AG04450 (cell line): ENCODE results near the gene NCAM1. TPM values are rescaled to one million over a fixed set of nuclear protein-coding genes. Genes with fewer than 3 reads are reported as not detected.

Experiments used
- CTCF ChIA-PET: fragments of 300-600, 350-600 bp; formaldehyde crosslinking; extraction: SDS; loops from one replicate; lab custom pipeline; 2022; ENCODE audit warnings: antibody characterized with exemption, inconsistent platforms; lab: Charles Lee
- POLR2A ChIA-PET: fragments of 350-600 bp; formaldehyde crosslinking; extraction: SDS; loops from one replicate; lab custom pipeline; 2021; ENCODE audit warnings: antibody characterized with exemption, inconsistent platforms; lab: Yijun Ruan, JAX
- DNase-seq: peaks from one replicate; pipeline ENCODE4 v3.0.0-alpha.2; 2011; ENCODE audit warnings: low read depth, low spot score
- H3K27ac ChIP-seq: one replicate; pipeline ENCODE4 v1.5.1; 2012; ENCODE audit warnings: low read depth, low read length, control low read depth
- H3K27me3 ChIP-seq: one replicate; pipeline ENCODE4 v1.6.0; 2012; ENCODE audit warnings: low read length; ENCODE audit not compliant: control insufficient read depth, insufficient read depth
- H3K4me3 ChIP-seq: 2 replicates; pipeline ENCODE4 v1.5.1; 2011; ENCODE audit warnings: mild to moderate bottlenecking, low read depth, low read length, control low read depth
- H3K9me3 ChIP-seq: 2 replicates; pipeline ENCODE4 v1.5.1; 2012; ENCODE audit warnings: low read length; ENCODE audit not compliant: control insufficient read depth, insufficient read depth
- polyA plus RNA-seq: library from polyadenylated mRNA; depleted of rRNA; stranded (reverse); fragments of >200 nt; gene quantifications from 2 replicates; pipeline ENCODE4 v1.2.3, GENCODE V29; 2011
- TF ChIP-seq, protein P1 (sequence below): IDR thresholded peaks from 2 replicates; pipeline ENCODE4 v1.5.1; 2011; ENCODE audit warnings: low read depth, low read length, control low read depth, inconsistent platforms

The NCAM1 gene
- polyA plus RNA-seq, 1 experiment = not detected

DNA sequence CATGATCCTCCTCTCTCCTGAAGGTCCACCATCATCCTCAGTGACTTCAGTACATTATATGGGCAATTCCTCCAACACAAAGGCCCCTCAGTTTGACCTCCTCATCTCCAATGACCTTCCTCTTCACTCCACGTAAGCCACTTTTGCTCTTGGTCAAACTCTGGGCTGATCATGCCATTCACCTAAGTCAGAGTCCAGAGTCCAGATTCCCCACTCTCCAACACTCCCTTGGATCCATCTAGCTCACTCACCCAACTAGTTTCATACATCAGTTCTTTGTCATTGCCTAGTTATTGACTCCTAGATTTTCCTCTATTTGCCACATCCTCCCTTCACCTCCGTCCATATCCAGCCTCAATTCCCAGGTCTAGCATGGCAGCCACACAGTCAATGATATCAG is 322.7 kb downstream of the NCAM1 start:
- TF ChIP-seq, protein P1, sequence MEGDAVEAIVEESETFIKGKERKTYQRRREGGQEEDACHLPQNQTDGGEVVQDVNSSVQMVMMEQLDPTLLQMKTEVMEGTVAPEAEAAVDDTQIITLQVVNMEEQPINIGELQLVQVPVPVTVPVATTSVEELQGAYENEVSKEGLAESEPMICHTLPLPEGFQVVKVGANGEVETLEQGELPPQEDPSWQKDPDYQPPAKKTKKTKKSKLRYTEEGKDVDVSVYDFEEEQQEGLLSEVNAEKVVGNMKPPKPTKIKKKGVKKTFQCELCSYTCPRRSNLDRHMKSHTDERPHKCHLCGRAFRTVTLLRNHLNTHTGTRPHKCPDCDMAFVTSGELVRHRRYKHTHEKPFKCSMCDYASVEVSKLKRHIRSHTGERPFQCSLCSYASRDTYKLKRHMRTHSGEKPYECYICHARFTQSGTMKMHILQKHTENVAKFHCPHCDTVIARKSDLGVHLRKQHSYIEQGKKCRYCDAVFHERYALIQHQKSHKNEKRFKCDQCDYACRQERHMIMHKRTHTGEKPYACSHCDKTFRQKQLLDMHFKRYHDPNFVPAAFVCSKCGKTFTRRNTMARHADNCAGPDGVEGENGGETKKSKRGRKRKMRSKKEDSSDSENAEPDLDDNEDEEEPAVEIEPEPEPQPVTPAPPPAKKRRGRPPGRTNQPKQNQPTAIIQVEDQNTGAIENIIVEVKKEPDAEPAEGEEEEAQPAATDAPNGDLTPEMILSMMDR = no peak
- no peak overlapping the region for H3K27ac ChIP-seq
- no peak for DNase-seq
- no peaks in the 10 kb centered on the region for H3K27me3 ChIP-seq
- no peak overlapping the region for H3K4me3 ChIP-seq
- POLR2A ChIA-PET = no interaction called here
- CTCF ChIA-PET = interaction anchor here (1.4 kb wide), 1 partner anchor 696 kb away, joined by 5 read pairs; no protein-coding TSS in a partner anchor
- H3K9me3 ChIP-seq = no peaks in the 10 kb centered on the region

DNA sequence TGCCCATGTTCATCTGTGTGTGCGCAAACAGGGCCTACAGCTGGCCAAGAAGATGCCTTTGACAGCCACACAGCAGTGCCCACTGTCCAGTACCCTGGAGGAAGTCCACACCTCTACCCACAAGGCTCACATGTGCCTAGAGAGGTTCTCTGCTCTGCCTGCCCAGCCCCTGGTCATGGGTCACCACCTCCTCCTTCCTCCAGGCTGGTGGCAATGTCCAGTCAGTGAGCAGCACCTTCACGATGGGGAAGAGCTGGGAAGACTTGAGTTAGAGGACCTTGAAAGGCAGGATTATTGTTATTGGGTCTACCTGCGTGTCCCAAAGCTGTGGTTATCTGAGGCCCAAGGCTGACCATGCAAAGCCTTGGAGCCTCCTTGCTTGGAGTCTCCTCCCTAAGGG is 324.8 kb downstream of the NCAM1 start:
- DNase-seq = no peak
- TF ChIP-seq, protein P1 = no peak
- Histone ChIP-seq H3K27me3 (no peaks in the 10 kb centered on the region), H3K4me3 (no peak overlapping the region), H3K27ac (no peak overlapping the region), H3K9me3 (no peaks in the 10 kb centered on the region)
- POLR2A ChIA-PET = no interaction called here
- CTCF ChIA-PET = interaction anchor here (5.9 kb wide), 1 partner anchor 698 kb away, joined by 171 read pairs; no protein-coding TSS in a partner anchor

DNA sequence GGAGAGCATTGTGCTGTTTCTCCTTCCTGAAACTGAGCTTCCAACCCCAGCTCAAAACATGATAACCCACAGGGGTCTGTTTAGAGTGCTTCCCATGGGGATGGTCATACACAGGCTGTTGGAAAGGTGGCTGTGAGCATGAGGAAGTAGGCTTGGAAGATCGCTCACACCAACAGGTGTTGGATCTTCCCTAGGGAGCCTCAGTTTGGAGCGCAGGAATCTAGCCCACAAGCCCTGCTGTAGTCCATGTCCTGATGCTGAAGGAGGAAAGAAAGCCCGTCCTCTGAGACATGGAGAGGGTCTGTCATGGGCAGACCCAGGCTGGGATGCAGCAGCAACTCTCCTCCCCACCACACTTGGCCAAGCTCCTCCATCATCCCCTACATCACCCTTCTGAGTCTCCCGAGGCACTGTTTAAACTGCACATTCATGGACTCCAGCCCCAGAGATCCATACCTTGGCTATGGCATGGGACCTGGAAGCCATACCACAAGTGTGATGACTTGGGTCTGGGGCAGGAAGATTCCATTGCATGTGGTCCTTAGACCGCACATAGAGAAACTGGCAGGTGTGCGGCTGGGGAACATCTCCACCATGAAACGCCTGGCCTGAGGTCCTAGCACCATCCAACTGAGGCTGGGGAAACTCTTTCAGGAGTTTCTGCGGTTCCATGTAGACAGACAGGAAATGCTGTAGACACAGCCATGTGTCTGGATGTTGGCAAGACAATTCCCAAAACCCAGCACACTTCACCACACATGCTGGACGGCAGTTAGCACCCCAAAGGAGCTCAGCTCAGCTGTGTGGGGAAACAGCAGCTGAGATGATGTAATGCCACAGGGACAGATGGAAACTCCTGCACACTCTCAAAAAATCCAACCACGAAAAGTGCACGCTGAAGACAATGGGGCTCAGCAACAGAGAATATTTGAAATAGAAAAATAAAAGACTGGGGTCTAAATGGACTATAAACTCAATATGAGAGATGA is 325.6 kb downstream of the NCAM1 start:
- TF ChIP-seq, protein P1 = no peak
- no peaks in the 10 kb centered on the region for H3K9me3 ChIP-seq
- H3K27ac ChIP-seq = no peak overlapping the region
- CTCF ChIA-PET = interaction anchor here (0.6 to 5.9 kb wide), 3 partner anchors 489 to 1173 kb away, joined by 3 to 171 read pairs (median 6); no protein-coding TSS in a partner anchor
- H3K27me3 ChIP-seq = no peaks in the 10 kb centered on the region
- POLR2A ChIA-PET = interaction anchor here (0.6 kb wide), 1 partner anchor 35 kb away, joined by 4 read pairs; no protein-coding TSS in a partner anchor
- H3K4me3 ChIP-seq = no peak overlapping the region
- DNase-seq = no peak

DNA sequence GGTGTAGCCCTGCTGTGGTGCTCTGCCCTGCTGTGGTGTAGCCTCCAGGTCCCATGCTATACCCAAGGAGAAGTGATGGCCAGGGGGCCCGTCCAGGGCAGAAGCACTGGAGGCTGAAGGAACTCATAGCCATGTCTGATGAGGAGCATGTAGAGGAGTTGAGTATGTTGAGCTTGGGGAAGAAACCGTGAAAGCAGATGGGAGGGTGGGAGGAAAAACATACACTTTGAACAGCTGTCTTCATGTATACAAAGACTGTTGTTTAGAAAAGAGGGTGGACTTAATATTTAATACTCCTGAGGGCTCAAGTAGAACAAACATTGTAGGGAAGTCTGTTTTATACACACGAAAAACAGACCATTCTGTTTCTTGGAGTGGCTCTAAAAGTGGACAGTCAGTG is 326.6 kb downstream of the NCAM1 start:
- Histone ChIP-seq H3K27me3 (no peaks in the 10 kb centered on the region), H3K4me3 (no peak overlapping the region), H3K9me3 (no peaks in the 10 kb centered on the region), H3K27ac (no peak overlapping the region)
- DNase-seq = peak; percentile 4
- TF ChIP-seq, protein P1 = no peak
- ChIA-PET CTCF (interaction anchor here (5.9 kb wide), 1 partner anchor 700 kb away, joined by 171 read pairs; no protein-coding TSS in a partner anchor), POLR2A (no interaction called here)
